GM12891 (cell line): ENCODE results near the gene PCNX2.

Experiments used
- POLR2A ChIP-seq: IDR thresholded peaks from 2 replicates; pipeline ENCODE4 v1.6.1; 2011; ENCODE audit warnings: low read depth, low read length, control low read depth
- POLR2AphosphoS5 ChIP-seq: IDR thresholded peaks from 2 replicates; pipeline ENCODE4 v1.6.1; 2011; ENCODE audit warnings: low read depth, low read length, control low read depth
- POU2F2 ChIP-seq: IDR thresholded peaks from 2 replicates; pipeline ENCODE4 v1.6.1; 2011; ENCODE audit warnings: low read depth, mild to moderate bottlenecking, control low read depth, low read length, moderate library complexity
- SPI1 ChIP-seq: IDR thresholded peaks from 2 replicates; pipeline ENCODE4 v1.6.1; 2011; ENCODE audit warnings: low read depth, low read length, control low read depth
- TAF1 ChIP-seq: IDR thresholded peaks from 2 replicates; pipeline ENCODE4 v1.6.1; 2011; ENCODE audit warnings: low read depth, low read length, control low read depth

DNA sequence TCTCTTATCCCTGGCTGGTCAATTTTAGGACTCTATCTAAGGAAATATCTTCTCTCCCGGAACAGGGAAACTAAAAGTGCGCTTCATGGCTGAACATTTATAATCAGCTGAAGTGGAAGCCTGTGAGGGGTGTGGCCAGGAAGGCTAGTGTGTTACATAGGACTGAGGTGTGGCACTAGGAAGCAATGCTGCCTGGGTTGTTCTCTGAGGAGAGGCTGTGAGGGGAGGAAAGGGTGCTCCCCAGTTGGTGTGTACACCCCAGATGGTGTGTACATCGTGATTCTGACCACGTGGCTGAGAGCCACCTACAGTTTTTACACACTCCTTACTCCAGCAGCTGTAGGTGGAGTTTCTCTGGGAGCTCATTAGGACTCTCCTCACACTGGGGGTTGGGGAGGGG, 328.9 kb downstream of the PCNX2 start:
- TF ChIP-seq POLR2A (no peak), TAF1 (no peak), SPI1 (no peak), POU2F2 (no peak), POLR2AphosphoS5 (no peak)
